Dermis microvascular lymphatic vessel endothelial cell (primary cell): ENCODE measurements around the gene WFDC1. TPM values are rescaled to one million over a fixed set of nuclear protein-coding genes. Genes with fewer than 3 reads are reported as not detected.

Experiments
- DNase-seq, 2 donors: peaks; one replicate each; pipeline versions ENCODE4 v3.0.0 to v3.0.0-alpha.2; 2010; ENCODE audit warnings: low read depth in 2 of 2
- total RNA-seq: library from RNA; depleted of rRNA; stranded (reverse); fragments of >200 nt; gene quantifications from 2 replicates; pipeline ENCODE4 v1.2.1, GENCODE V29; 2014

WFDC1 gene
- total RNA-seq, 1 donor from 2014 or later, result not detected

GRCh38 chr16:84371553-84371865 is 76.8 kb downstream of the WFDC1 start:
- no peak for DNase-seq

GRCh38 chr16:84373907-84374489 is 79.3 kb downstream of the WFDC1 start:
- no peak for DNase-seq

- DNase-seq, result no peak
Observed at GRCh38 chr16:84378099-84378498, 83.4 kb downstream of the WFDC1 start.

DNA sequence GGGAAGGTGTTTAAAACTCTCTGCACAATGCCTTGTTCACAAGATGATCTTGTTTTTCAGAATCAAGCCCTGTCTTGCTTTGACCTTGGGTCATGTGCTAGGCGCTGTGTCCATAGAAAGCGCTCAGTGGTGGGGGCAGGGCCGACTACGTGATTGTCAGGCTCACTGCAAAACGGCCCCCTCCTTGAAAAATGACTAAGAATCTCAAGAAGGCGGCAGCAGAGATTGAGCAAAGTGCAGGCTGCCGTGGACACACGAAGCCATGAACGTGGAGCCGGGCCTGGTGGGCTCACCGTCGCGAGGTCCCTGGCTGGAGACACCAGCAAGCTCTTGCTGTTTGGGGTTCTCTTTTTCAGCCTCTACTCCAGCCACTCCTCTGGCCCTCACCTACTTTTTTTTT is 83.9 kb downstream of the WFDC1 start:
- no peak for DNase-seq

GRCh38 chr16:84379008-84379708 is 84.5 kb downstream of the WFDC1 start:
- DNase-seq, result no peak

Other genes with a start within 250 kb of the WFDC1 start
- 78.9 and 102 TPM in 2 replicates for gene MBTPS1, start 177.9 kb upstream of the WFDC1 start, total RNA-seq
- 24.9 and 40.5 TPM in 2 replicates for gene HSDL1, start 149.7 kb upstream of the WFDC1 start, total RNA-seq
- gene DNAAF1, start 149.6 kb upstream of the WFDC1 start, total RNA-seq, result under 0.01 TPM in 1 of 2 replicates, not detected in the other
- 8.6 and 12.5 TPM in 2 replicates for gene TAF1C, start 107.8 kb upstream of the WFDC1 start, total RNA-seq
- gene ADAD2, start 103.7 kb upstream of the WFDC1 start, total RNA-seq, result not detected in 2 replicates
- not detected in 2 replicates for gene KCNG4, start 54.9 kb upstream of the WFDC1 start, total RNA-seq
- gene ATP2C2, start 73.7 kb downstream of the WFDC1 start, total RNA-seq, result not detected in 2 replicates
- 10.8 and 12.4 TPM in 2 replicates for gene MEAK7, start 209.8 kb downstream of the WFDC1 start, total RNA-seq